ENCODE data around the gene USP30.

Gene USP30

GRCh38 chr12:109112720-109113465, 60.5 kb downstream of the USP30 start:
- H3K4me3 ChIP-seq (ENCODE audit: low read depth, low read length, poor library complexity, severe bottlenecking): no peak overlapping the region
- peaks cover 9% of the 10 kb centered on the region for H3K36me3 ChIP-seq (ENCODE audit: insufficient read depth, low read length)
- H3F3A ChIP-seq (ENCODE audit: insufficient read depth, low read length): no peaks in the 10 kb centered on the region
- H2AFZ ChIP-seq (ENCODE audit: low read length): no peak overlapping the region
- H3K9me2 ChIP-seq (ENCODE audit: low read depth, low read length): no peaks in the 10 kb centered on the region
- H3K27me3 ChIP-seq (ENCODE audit: insufficient read depth, low read length): no peaks in the 10 kb centered on the region
- TF ChIP-seq EZH2 (IDR thresholded peaks at IDR 0.05; ENCODE audit: borderline replicate concordance, low read length) (no peak), CTCF (IDR thresholded peaks at IDR 0.05; ENCODE audit: low read length) (no peak)
- no peaks in the 10 kb centered on the region for H3K9me3 ChIP-seq (ENCODE audit: low read length)
- no peaks in the 10 kb centered on the region for H3K79me2 ChIP-seq (ENCODE audit: insufficient read depth, low read length)
- no peak overlapping the region for H3K4me2 ChIP-seq (ENCODE audit: low read length)
- no peaks in the 10 kb centered on the region for H4K20me1 ChIP-seq (ENCODE audit: insufficient read depth, low read length)
- no peak overlapping the region for H3K27ac ChIP-seq (ENCODE audit: low read depth, low read length, poor library complexity, severe bottlenecking)
- H3K4me1 ChIP-seq (ENCODE audit: insufficient read depth, low read length, severe bottlenecking): no peaks in the 10 kb centered on the region
- H3K9ac ChIP-seq (ENCODE audit: low read length): no peak overlapping the region

- Histone ChIP-seq H3K27me3 (ENCODE audit: insufficient read depth, low read length) (no peaks in the 10 kb centered on the region), H3K79me2 (ENCODE audit: insufficient read depth, low read length) (no peaks in the 10 kb centered on the region), H3K9me3 (ENCODE audit: low read length) (no peaks in the 10 kb centered on the region), H3K4me3 (ENCODE audit: low read depth, low read length, poor library complexity, severe bottlenecking) (no peak overlapping the region), H3K4me1 (ENCODE audit: insufficient read depth, low read length, severe bottlenecking) (no peaks in the 10 kb centered on the region), H2AFZ (ENCODE audit: low read length) (no peak overlapping the region), H3K27ac (ENCODE audit: low read depth, low read length, poor library complexity, severe bottlenecking) (no peak overlapping the region), H3F3A (ENCODE audit: insufficient read depth, low read length) (no peaks in the 10 kb centered on the region), H3K36me3 (ENCODE audit: insufficient read depth, low read length) (peaks cover 7% of the 10 kb centered on the region), H3K4me2 (ENCODE audit: low read length) (no peak overlapping the region), H3K9me2 (ENCODE audit: low read depth, low read length) (no peaks in the 10 kb centered on the region), H4K20me1 (ENCODE audit: insufficient read depth, low read length) (no peaks in the 10 kb centered on the region), H3K9ac (ENCODE audit: low read length) (no peak overlapping the region)
- no peak for TF ChIP-seq CTCF (IDR thresholded peaks at IDR 0.05; ENCODE audit: low read length)
- TF ChIP-seq EZH2 (IDR thresholded peaks at IDR 0.05; ENCODE audit: borderline replicate concordance, low read length): no peak
Measured at GRCh38 chr12:109113661-109114321, 61.4 kb downstream of the USP30 start.

- H3K36me3 ChIP-seq (ENCODE audit: insufficient read depth, low read length): peaks cover 3% of the 10 kb centered on the region; the same call in 1 of the 2 replicates
- no peaks in the 10 kb centered on the region for H3K79me2 ChIP-seq (ENCODE audit: insufficient read depth, low read length)
- H2AFZ ChIP-seq (ENCODE audit: low read length): no peak overlapping the region
- no peak overlapping the region for H3K4me2 ChIP-seq (ENCODE audit: low read length)
- H3K4me3 ChIP-seq (ENCODE audit: low read depth, low read length, poor library complexity, severe bottlenecking): no peak overlapping the region
- no peaks in the 10 kb centered on the region for H3K9me3 ChIP-seq (ENCODE audit: low read length)
- no peaks in the 10 kb centered on the region for H3K4me1 ChIP-seq (ENCODE audit: insufficient read depth, low read length, severe bottlenecking)
- no peak overlapping the region for H3K27ac ChIP-seq (ENCODE audit: low read depth, low read length, poor library complexity, severe bottlenecking)
- no peaks in the 10 kb centered on the region for H4K20me1 ChIP-seq (ENCODE audit: insufficient read depth, low read length)
- H3F3A ChIP-seq (ENCODE audit: insufficient read depth, low read length): no peaks in the 10 kb centered on the region
- no peaks in the 10 kb centered on the region for H3K9me2 ChIP-seq (ENCODE audit: low read depth, low read length)
- no peak for TF ChIP-seq EZH2 (IDR thresholded peaks at IDR 0.05; ENCODE audit: borderline replicate concordance, low read length)
- TF ChIP-seq CTCF (IDR thresholded peaks at IDR 0.05; ENCODE audit: low read length): no peak
- H3K9ac ChIP-seq (ENCODE audit: low read length): no peak overlapping the region
- no peaks in the 10 kb centered on the region for H3K27me3 ChIP-seq (ENCODE audit: insufficient read depth, low read length)
Measured at GRCh38 chr12:109114644-109115043, 62.3 kb downstream of the USP30 start.
